H1 (cell line): ENCODE results near the gene RHOH. TPM values are rescaled to one million over a fixed set of nuclear protein-coding genes. Genes with fewer than 3 reads are reported as not detected.

Source experiments
- ASH2L ChIP-seq: fragments of 200-600, 300-600 bp; sonication (generic); IDR thresholded peaks from one replicate; pipeline ENCODE4 v1.7.1; 2017; ENCODE audit warnings: low read length
- CHD1 ChIP-seq: IDR thresholded peaks from 2 replicates; pipeline ENCODE4 v1.6.1; 2012; ENCODE audit warnings: low read depth, low read length, improper control_type of control experiment
- CHD7 ChIP-seq: fragments of 300-600 bp; sonication (generic); IDR thresholded peaks from 2 replicates; pipeline ENCODE4 v1.7.1; 2012; ENCODE audit warnings: low read length, moderate library complexity, mild to moderate bottlenecking, inconsistent platforms; ENCODE audit not compliant: insufficient replicate concordance
- GABPA ChIP-seq: IDR thresholded peaks from 2 replicates; pipeline ENCODE4 v1.6.1; 2011; ENCODE audit warnings: mild to moderate bottlenecking, low read length, moderate library complexity, borderline replicate concordance; ENCODE audit not compliant: insufficient read depth
- KDM4A ChIP-seq: IDR thresholded peaks from one replicate; pipeline ENCODE4 v1.7.1; 2012; ENCODE audit warnings: low read depth, mild to moderate bottlenecking, moderate library complexity, low read length, inconsistent platforms; ENCODE audit not compliant: severe bottlenecking
- PHF8 ChIP-seq: fragments of 200-600 bp; sonication (generic); conservative IDR thresholded peaks from 2 replicates; pipeline ENCODE4 v1.7.1; 2012; ENCODE audit warnings: low read depth, mild to moderate bottlenecking, inconsistent platforms, low read length, moderate library complexity
- RAD21 ChIP-seq, 2 experiments: IDR thresholded peaks in 1 of 2; conservative IDR thresholded peaks in 1 of 2; 2 replicates each; pipeline ENCODE4 v1.6.1; 2011; ENCODE audit warnings: low read depth in 2 of 2, low read length in 2 of 2, improper control_type of control experiment in 1 of 2, inconsistent platforms in 1 of 2, mild to moderate bottlenecking in 1 of 2, moderate library complexity in 1 of 2
- SAP30 ChIP-seq: fragments of 300-600 bp; sonication (generic); IDR thresholded peaks from 2 replicates; pipeline ENCODE4 v1.7.1; 2012; ENCODE audit warnings: low read length, moderate library complexity, mild to moderate bottlenecking, inconsistent platforms; ENCODE audit not compliant: insufficient read depth, insufficient replicate concordance
- SP1 ChIP-seq: IDR thresholded peaks from 2 replicates; pipeline ENCODE4 v1.6.1; 2011; ENCODE audit warnings: low read depth, low read length
- TCF12 ChIP-seq: IDR thresholded peaks from 2 replicates; pipeline ENCODE4 v1.6.1; 2011; ENCODE audit warnings: low read depth, mild to moderate bottlenecking, low read length
- polyA plus RNA-seq, 7 experiments: library from polyadenylated mRNA; depleted of rRNA in 3 of 7; stranded (reverse) in 5 of 7; unstranded in 2 of 7; fragments of >200 nt in 5 of 7; fragments of 200-250 nt in 2 of 7; gene quantifications; 1 replicate in 5 of 7; 2 replicates in 1 of 7; 4 replicates in 1 of 7; pipeline versions ENCODE4 v1.2.1 to v1.2.3, GENCODE V29; 2011 to 2013; ENCODE audit warnings: missing spikeins in 2 of 7, mixed read lengths in 2 of 7
- total RNA-seq: library from RNA; stranded (reverse); fragmentation: NEBNext Ultra II Directional; extraction: Animal tissue kit (Norgen Biotek cat#: 25700); gene quantifications from 2 replicates; pipeline ENCODE4 v1.2.1, GENCODE V29; 2021

Gene RHOH
- total and polyA plus RNA-seq, 2 of the 8 experiments (the other 6 are each of a cell fraction or from before 2014, with no cell fraction given): 5.9 to 6.9 TPM

- TF ChIP-seq SAP30 (no peak), CHD1 (no peak), SP1 (no peak), CHD7 (no peak), TCF12 (no peak), GABPA (no peak), PHF8 (no peak), RAD21 (IDR thresholded peaks at IDR 0.05 in 1 of 2, conservative IDR thresholded peaks at IDR 0.05 in 1 of 2; ENCODE audit: low read depth in 2 of 2, low read length in 2 of 2) (no peak), KDM4A (no peak), ASH2L (no peak)
Observed at GRCh38 chr4:40197879-40198689, 1.3 kb downstream of the RHOH start (continued).
